Activated CD4-positive, alpha-beta T cell treated with anti-CD3 and anti-CD28 coated beads for 1 hour (primary cell): ENCODE results near the gene MRGPRG.

Experiments used
- DNase-seq: peaks from one replicate; pipeline ENCODE4 v3.0.0-alpha.2; 2020

MRGPRG gene

DNA sequence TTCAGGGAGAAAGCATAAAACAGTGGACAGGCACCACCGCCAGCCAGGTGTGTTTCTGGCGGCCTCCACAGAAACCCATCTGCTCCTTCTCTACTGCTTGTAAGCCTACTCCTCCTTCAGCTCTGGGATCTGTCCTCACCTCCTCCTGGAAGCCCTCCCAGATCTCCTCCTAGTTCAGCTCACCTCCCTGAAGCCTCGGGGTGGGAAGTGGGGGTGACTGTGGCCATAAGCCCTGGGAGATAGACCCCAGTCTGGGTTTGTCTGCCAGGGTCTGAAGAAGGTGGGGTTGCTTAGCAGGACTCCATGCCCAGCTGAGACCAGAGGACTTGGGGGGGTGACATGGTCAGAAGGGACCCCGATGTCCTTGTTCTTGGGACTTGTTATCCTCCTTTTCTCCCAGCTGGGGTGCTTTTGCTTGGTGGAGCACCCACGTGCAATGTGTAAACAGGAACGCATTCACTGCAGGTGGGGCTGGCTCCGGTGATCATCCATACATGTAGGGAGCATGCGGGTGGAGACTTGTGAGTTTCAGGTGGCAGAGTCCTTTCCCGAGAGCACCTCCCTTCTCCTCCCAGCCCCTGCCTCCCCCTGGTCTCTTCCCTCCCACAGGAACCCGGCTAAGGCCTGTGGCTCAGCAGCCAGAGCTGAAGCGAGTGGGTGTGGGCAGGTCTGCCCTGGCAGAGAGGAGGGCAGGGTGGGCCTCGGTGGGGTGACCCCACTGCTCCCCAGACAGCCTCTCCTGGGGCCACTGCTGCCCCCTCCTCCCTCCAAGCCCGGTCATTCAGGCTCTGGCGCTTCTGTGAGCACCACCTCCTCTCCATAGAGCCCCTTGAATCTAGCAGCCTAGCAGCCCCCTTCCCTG, 25.9 kb downstream of the MRGPRG start:
- DNase-seq, result no peak

DNA sequence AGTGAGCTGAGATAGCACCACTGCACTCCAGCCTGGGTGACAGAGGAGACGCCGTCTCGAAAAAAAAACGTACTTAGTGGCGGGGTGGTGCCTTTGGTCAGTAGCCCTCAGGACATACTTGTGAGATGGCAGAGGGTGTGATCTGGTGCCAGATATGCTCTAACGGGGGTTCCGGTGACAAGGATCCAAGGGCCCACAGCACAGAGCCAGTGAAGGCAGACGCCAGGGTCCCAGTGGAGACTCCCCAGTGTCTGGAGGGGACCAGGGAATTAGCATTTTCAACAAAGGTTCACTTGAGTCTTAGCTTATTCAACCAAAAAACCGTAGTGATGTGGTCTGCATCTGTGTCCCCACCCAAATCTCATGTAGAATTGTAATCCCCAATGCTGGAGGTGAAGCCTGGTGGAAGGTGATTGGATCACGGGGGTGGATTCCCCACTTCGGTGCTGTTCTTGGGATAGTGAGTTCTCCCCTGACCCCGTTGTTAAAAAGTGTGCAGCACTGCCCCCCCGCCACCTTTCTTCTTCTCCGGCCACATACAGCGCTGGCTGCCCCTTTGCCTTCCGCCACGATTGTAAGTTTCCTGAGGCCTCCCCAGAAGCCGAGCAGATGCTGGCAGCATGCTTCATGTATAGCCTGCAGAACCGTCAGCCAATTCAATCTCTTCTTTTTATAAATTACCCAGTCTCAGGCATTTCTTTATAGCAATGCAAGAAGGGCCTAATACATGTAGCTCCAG, 26.9 kb downstream of the MRGPRG start:
- DNase-seq, result no peak

DNA sequence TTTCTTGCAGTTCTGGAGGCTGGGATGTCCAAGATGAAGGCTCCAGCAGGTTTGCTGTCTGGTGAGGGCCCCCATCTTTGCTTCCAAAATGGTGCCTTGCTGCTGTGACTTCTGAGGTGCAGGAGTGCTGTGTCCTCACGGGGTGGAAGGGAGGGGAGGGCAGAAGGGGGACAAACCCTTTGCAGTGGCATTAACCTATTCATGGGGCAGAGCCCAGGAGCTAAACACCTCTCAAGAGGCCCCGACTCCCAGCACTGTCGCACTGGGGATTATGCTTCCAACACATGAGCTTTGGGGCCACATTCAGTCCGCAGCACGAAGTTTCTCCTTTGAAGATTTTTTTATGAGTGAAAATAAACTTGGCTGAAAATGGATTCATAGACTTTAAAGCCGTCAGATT, 28.0 kb downstream of the MRGPRG start:
- no peak for DNase-seq

DNA sequence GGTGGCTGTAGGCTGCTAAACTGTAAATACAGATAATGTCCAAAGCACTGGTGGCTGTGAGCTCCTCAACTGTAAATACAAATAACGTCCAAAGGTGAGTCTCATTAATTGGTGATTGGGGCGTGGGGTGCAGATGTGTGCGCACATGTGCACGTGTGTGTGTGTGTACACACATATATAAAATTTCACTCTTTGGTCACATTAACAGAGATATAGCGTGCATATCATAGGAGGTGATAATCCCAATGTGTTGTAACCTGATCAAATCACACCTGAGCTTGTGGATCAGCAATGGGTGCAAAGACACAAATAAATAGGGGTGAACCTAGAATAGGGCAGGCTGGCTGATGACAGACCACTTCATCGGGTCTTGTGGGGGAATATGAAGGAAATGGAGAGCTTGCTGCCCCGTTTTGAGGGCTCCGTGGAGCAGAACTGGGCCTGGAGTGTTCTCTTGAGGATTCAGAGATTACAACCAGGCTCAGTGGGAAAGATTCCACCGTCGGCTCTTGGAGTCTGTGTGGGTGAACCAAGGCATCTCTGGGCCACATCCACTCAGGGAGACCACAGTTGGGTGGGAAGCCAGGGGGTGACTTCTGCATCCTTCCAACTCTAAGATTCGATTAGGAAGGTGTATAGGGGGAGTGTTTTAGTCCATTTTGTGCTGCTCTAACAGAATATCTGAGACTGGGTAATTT, 28.6 kb downstream of the MRGPRG start:
- no peak for DNase-seq

DNA sequence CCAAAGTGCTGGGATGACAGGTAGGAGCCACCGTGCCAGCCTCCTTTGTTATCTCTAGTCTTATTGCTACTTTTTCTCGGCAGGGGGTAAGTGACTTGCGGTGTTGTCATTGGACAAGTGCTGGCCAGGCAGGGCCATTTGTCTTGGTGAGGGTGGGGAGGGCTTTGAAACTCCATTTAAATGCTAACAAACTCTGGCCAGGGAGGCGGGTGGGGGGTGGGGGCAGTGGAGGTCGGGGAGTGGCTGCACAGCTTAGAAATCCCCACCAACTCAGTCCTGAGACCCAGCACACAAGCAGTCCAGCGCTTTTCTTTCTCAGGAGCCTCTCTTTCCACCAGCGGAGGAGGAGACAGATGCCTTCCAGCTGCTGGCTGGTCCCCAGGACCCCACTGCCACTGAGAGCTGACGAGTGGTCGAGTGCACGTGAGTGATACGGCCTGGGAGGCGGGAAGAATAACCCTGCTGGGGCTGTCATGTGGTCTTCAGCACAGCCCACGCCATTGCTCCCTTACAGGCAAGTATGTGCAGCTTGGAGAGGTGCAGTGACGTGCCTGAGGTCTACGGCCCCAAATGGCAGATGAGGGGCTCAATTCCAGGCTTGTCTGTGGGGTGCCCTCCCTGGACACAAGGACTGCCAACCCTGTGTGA, 29.3 kb downstream of the MRGPRG start:
- no peak for DNase-seq

DNA sequence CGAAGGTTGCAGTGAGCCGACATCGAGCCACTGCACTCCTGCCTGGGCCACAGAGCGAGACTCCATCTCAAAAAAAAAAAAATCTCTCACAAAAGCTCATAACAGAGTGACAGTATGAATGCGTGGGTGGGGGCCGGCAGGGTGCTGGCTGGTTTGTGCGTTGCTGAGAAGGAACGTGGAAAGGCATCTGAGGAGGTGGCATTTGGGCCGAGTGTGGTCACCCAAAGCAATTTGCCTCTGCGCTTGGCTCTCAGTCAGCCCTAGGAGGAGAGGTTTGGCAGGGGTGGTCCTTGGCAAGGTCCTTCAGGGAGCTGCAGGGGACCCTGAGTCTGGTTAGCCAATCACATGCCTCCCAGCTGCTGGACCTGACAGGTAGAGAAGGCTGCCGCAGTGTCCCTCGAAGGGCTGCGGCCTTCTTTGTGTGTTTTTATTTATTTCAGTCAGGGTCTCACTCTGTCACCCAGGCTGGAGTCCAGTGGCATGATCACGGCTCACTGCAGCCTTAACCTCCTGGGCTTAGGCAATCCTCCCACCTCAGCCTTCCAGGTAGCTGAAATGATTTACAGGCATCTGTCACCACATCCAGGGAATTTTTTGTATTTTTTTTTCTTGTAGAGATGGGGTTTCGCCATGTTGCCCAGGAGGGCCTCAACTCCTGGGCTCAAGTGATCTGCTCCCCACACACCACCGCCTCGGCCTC, 30.0 kb downstream of the MRGPRG start:
- DNase-seq, result no peak

DNA sequence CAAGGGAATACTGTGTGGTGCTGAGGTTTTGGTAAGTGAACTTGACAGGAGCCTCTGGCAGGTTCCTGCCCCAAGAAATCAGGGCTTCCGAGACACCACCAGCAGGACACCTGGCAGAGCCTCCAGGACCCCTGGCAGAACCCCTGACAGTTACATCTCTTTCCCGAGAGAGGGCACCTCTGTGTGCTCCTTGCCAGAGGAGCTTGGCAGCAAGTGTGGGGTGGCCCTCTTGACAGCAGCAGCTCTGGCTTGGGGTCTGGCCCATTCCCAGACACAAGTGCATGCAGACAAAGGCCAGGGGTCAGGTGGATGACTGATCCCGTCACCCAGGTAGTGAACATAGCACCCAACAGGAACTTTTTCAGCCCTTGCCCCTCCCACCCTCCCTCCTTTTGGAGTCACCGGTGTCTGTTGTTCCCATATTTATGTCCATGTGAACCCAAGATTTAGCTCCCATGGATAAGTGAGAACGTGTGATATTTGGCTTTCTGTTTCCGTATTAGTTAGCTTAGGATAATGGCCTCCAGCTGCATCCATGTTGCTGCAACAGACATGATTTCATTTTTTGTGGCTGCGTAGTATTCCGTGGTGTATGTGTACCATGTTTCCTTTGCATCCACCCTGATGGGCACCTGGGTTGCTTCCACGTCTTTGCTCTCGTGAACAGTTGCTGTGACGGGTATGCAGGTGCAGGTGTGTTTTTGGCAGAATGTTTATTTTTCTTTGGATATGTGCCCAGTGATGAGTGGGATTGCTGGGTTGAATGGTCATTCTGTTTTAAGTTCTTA, 32.3 kb downstream of the MRGPRG start:
- no peak for DNase-seq

DNA sequence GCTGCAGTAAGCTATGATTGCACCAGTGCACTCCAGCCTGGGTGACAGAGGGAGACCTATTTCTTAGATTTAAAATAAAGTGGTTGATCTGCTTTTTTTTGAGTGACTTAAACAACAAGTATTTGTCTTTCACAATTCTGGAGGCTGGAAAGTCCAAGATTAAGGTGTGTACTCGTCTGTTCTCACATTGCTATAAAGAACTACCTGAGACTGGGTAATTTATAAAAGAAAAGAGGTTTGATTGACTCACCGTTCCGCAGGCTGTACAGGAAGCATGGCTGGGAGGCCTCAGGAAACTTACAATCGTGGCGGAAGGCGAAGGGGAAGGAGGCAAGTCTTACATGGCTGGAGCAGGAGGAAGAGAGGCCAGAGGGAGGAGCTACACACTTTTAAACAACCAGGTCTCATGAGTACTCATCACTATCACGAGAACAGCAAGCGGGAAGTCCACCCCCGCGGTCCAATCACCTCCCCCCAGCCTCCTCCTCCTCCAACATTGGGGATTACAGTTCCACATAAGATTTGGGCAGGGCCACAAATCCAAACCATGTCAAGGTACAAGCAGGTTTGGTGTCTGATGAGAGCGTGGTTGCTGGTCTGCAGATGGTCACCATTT, 33.8 kb downstream of the MRGPRG start:
- no peak for DNase-seq

DNA sequence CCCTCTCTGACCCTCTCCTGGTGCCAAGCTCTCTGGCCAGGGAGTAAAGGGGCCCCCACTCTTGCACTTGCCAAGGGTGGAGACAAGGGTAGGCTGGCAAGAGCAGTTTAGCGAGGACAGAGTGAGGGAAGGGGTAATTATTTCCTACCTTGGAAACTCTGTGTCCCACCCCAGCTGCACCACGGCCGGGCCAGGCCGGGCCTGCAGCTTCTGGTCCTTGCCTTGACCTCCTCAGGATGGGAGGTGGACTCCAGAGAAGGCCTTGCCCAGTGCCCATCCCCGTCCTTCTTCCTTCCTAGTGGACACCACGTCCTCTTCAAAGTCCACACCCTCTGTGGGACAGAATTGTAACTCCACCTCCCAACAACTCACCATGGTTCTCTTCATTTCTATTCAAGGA, 35.1 kb downstream of the MRGPRG start:
- no peak for DNase-seq

DNA sequence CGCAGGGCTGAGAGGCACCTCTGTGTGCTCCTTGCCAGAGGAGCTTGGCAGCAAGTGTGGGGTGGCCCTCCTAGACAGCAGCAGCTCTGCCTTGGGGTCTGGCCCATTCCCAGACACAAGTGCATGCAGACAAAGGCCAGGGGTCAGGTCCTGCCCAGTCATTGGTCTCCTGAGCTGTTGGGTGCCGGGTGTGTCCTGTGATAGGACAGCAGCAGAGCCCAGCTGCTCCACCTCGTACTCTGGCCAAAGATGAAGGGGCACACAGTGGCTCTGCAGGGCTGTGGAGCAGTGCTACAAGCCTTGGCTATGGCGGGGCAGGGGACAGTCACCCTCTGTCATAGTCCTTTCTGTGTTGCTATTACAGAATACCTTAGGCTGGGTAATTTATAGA, 36.2 kb downstream of the MRGPRG start:
- no peak for DNase-seq

DNA sequence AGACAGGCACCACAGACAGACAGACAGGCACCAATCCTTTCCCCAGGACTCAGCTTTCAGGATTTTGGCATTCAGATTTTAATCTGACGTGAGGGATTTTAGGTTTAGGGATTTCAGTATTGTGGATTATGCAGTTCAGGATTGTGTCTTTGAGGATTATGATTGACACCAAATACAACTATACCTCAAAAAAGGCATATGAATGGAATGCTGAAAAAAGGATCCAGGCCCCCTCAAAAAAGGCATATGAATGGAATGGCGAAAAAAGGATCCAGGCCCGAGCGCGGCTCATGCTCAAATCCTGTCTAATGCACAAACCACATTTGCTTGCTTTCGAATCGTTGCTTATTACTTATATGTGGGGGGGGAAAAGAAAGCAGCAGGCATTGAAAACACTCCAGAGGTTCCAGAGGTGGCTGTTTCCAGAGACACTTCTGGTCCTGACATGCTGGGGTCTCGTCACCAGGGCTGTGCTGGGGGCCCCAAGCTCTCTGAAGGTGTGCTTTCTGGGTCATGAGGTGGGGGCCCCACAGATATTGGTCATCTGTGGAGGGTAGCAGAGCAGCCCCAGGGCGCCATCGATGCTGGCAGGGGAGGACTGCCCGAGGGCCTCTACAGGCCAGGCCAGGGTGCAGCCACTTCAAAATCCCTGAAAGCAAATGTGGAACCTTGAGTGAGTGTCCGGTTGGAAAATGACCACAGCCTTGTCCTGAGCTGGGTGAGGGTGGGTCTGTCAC, 36.7 kb downstream of the MRGPRG start:
- no peak for DNase-seq

DNA sequence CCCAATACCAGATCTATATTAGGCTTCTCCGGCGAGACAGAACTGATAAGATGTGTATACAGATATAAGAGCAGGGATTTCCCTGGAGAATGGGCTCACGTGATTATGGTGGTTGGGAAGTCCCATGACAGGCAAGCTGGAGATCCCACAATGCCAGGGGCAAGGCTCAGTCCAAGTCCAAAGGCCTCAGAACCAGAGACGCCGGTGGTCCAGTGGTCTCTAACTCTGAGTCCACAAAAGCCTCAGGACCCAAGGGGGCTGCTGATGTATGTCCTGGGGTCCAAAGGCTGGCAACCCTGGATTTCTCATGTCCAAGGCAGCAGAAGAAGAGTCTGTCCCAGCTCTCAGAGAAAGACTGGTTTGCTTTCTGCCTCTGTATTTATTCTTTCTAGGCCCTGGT, 37.7 kb downstream of the MRGPRG start:
- no peak for DNase-seq

DNA sequence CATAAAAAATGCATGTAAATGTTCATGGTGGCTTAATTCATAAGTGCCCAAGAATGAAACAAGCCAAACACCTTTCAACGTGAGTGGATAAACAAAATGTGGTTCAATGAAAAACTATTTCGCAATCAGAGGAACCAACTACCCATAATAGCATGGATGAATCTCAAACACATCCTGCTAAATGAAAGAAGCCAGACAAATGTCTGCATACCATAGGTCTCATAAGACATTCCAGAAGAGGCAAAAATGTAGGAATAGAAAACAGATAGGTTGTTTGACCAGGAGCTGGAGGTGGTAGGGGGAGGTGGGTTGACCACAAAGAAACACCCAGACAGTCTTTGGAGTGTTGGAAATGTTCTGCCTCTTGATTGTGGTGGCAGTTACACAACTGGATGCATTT, 40.3 kb downstream of the MRGPRG start:
- no peak for DNase-seq

DNA sequence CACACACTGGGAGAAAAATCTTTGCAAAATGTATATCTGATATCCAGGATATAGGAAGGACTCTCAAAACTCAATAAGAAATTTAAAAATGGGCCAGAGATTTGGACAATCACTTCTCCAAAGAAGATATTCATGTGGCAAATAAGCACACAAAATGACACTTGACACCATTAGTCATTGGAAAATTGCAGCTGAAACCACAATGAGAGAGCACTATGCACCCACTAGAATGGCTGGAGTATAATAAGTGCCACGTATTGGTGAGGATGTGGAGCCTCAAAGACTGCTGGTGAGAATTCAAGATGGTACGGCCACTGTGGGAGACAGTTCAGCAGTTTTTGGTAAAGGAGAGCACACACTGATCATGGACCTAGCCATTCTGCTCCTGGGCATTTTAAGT, 40.7 kb downstream of the MRGPRG start:
- DNase-seq, result no peak

DNA sequence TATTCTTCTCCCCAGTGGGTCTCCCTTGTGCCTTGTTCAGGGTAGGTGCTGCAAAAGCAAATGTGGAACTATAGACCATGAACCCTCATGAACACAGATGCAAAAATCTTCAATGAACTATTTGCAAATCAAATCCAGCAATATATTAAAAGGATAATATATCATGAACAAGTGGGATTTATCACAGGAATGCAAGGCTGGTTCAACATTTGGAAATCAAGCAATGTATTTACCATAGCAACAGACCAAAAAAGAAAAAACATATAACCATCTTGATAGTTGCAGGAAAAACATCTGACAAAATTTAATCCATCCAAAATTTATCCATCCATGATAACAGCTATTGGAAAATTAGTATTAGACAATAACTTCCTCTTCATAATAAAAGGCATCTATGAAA, 42.1 kb downstream of the MRGPRG start:
- DNase-seq, result no peak

DNA sequence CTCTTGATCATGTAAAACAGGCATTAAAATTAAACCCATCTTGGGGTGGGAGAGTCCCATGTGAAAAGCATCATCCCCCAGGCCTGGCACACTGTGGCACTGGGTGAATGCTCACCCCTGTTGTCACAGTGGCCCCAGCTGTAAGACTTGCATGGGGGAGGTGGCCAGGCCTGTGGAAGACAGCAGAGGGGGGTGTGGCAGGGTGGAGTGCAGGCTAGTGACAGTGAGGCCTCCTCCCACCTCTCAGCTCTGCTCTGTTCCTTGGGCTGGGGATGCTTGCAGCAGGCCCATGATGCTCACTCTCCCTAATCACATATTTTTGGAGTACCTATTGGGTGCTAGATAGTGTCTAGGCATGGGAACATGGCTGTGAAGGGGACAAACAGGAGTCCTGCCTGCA, 43.4 kb downstream of the MRGPRG start:
- DNase-seq, result no peak

DNA sequence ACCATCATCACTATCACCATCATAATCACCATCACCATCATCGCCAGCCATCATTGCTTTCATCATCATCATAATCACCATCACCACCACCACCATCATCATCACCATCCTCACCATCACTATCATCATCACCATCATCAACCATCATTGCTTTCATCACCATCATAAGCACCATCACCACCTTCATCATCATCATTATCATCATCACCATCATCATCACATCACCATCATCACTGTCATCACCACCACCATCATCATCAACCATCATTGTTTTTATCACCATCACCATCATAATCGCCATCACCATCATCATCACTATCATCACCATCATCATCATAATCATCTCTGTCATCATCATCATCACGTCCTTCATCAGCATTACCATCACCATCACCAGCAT, 44.2 kb downstream of the MRGPRG start:
- DNase-seq, result no peak

DNA sequence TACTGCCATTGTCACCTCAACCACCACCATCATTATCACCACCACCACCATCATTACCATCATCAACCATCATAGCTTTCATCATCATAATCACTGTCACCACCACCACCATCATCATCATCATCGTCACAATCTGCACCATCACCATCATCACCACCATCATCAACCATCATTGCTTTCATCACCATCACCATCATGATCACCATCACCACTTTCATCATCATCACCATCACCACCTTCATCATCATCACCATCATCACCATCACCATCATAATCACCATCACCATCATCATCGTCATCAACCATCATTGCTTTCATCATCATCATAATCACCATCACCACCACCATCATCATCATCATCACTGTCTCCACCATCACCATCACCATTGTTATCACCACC, 44.8 kb downstream of the MRGPRG start:
- DNase-seq, result no peak

DNA sequence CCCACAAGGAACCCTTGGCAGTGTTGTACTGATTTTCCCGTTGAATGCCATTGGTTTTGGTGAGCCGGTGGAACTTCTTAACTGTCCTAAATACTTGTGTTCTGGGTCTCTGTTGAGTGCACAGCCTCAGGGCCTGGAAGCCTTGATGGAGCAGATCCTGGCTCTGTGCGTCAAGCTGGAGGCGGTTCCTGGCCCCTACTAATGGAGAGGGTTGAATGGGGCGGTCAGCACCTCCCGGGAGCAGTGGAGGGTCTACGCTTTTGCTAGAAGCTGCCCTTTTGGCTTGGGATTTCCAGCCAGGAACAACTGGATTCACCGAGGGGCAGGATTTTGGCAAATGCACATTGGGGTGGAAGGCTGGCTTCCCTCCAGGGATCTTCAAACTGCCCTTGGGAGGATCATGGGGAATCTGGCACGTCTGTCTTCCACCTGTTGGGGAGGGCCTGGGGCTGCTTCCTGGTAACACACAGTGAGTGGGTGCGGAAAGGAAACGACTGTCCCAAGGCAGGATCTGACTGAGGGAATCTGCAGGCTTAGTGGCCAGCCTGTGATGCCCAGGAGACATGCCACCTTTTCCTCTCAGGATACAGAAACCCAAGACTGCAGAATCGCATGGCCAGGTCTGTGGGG, 46.6 kb downstream of the MRGPRG start:
- no peak for DNase-seq
